Endothelial cell of umbilical vein (primary cell): ENCODE data around the gene GNPAT. TPM values are rescaled to one million over a fixed set of nuclear protein-coding genes. Genes with fewer than 3 reads are reported as not detected.

ENCODE experiments used
- BruUV-seq: library from RNA; stranded (reverse); fragments of 400-500 nt; replicated peaks from 2 replicates; lab custom pipeline; 2021; lab: Mats Ljungman, UMichigan
- CTCF ChIA-PET: fragments of 300-600, 350-600 bp; sonication (Branson Sonifier 250); formaldehyde crosslinking; loops from one replicate; lab custom pipeline; 2021; ENCODE audit warnings: antibody characterized with exemption, inconsistent platforms; lab: Charles Lee
- POLR2A ChIA-PET: fragments of 300-600, 350-600 bp; sonication (Branson Sonifier 250); formaldehyde crosslinking; loops from one replicate; lab custom pipeline; 2021; ENCODE audit warnings: antibody characterized with exemption, inconsistent platforms; lab: Charles Lee
- DNase-seq: peaks from one replicate; pipeline ENCODE4 v3.0.0-alpha.2; 2011; ENCODE audit warnings: low read depth, low spot score
- FAIRE-seq: peaks from 2 replicates; lab custom pipeline; 2011; peaks lifted over from hg19 to GRCh38; lab: Jason Lieb, UNC
- H2AFZ ChIP-seq: 2 replicates; pipeline ENCODE4 v1.6.0; 2012; ENCODE audit warnings: low read depth, low read length, control low read depth, inconsistent platforms
- H3K27ac ChIP-seq: 2 replicates; pipeline ENCODE4 v1.5.1; 2011; ENCODE audit warnings: low read depth, mild to moderate bottlenecking, control low read depth, low read length, moderate library complexity; ENCODE audit not compliant: insufficient read depth
- H3K27me3 ChIP-seq, 2 experiments: 2 replicates each; pipeline versions ENCODE4 v1.6.0 to v1.6.1; 2011; ENCODE audit warnings: low read length in 2 of 2, mixed read lengths in 1 of 2; ENCODE audit not compliant: control insufficient read depth in 2 of 2, insufficient read depth in 2 of 2
- H3K36me3 ChIP-seq, 2 experiments: 2 replicates in 1 of 2; 3 replicates in 1 of 2; pipeline ENCODE4 v1.5.1; 2011; ENCODE audit warnings: low read length in 2 of 2, mild to moderate bottlenecking in 1 of 2, moderate library complexity in 1 of 2; ENCODE audit not compliant: control insufficient read depth in 2 of 2, insufficient read depth in 2 of 2; ENCODE audit errors: extremely low read depth in 1 of 2
- H3K4me1 ChIP-seq: 3 replicates; pipeline ENCODE4 v1.5.1; 2011; ENCODE audit warnings: mild to moderate bottlenecking, low read length; ENCODE audit not compliant: control insufficient read depth, insufficient read depth; ENCODE audit errors: extremely low read depth
- H3K4me2 ChIP-seq: 2 replicates; pipeline ENCODE4 v1.6.1; 2011; ENCODE audit warnings: low read length, control low read depth, mixed read lengths; ENCODE audit not compliant: insufficient read depth
- H3K4me3 ChIP-seq, 3 experiments: fragments of 200-600 bp in 1 of 3; sonication (generic), shearing (Covaris generic) in 1 of 3; replicated peaks in 1 of 3; 2 replicates each; pipeline ENCODE4 v1.5.1; 2011 to 2016; ENCODE audit warnings: control low read depth in 3 of 3, low read length in 3 of 3, mild to moderate bottlenecking in 2 of 3, inconsistent platforms in 1 of 3, low read depth in 1 of 3, moderate library complexity in 1 of 3; ENCODE audit not compliant: insufficient read depth in 1 of 3
- H3K79me2 ChIP-seq: 2 replicates; pipeline ENCODE4 v1.6.0; 2012; ENCODE audit warnings: low read length, inconsistent platforms; ENCODE audit not compliant: control insufficient read depth, insufficient read depth
- H3K9ac ChIP-seq: replicated peaks from 2 replicates; pipeline ENCODE3; 2011; ENCODE audit warnings: low read length, control low read depth; ENCODE audit not compliant: insufficient read depth; ENCODE audit errors: extremely low read depth
- H3K9me1 ChIP-seq: replicated peaks from 3 replicates; pipeline ENCODE4 v1.6.0; 2011; ENCODE audit warnings: mild to moderate bottlenecking, low read length; ENCODE audit not compliant: control insufficient read depth, insufficient read depth; ENCODE audit errors: extremely low read depth
- H3K9me3 ChIP-seq: replicated peaks from 2 replicates; pipeline ENCODE4 v1.5.1; 2012; ENCODE audit warnings: low read length, inconsistent platforms; ENCODE audit not compliant: control insufficient read depth, insufficient read depth
- H4K20me1 ChIP-seq: replicated peaks from 2 replicates; pipeline ENCODE3; 2011; ENCODE audit warnings: mild to moderate bottlenecking, low read length; ENCODE audit not compliant: control insufficient read depth, insufficient read depth; ENCODE audit errors: extremely low read depth
- EZH2 ChIP-seq: IDR thresholded peaks from 2 replicates; pipeline ENCODE4 v1.6.1; 2012; ENCODE audit warnings: borderline replicate concordance, low read depth, mild to moderate bottlenecking, moderate library complexity, low read length, inconsistent platforms; ENCODE audit not compliant: severe bottlenecking
- FOS ChIP-seq: IDR thresholded peaks from 2 replicates; pipeline ENCODE4 v1.6.1; 2011; ENCODE audit warnings: mild to moderate bottlenecking, low read length, moderate library complexity, borderline replicate concordance; ENCODE audit not compliant: insufficient read depth
- GATA2 ChIP-seq: IDR thresholded peaks from 2 replicates; pipeline ENCODE4 v1.7.0; 2011; ENCODE audit warnings: low read depth, mild to moderate bottlenecking, moderate library complexity, mixed read lengths, low read length; ENCODE audit not compliant: insufficient read length, insufficient read depth
- JUN ChIP-seq: IDR thresholded peaks from 2 replicates; pipeline ENCODE4 v1.6.1; 2011; ENCODE audit warnings: borderline replicate concordance, low read depth; ENCODE audit not compliant: insufficient read length, insufficient read depth
- MYC ChIP-seq: IDR thresholded peaks from one replicate; pipeline ENCODE4 v1.6.1; 2011; ENCODE audit warnings: mild to moderate bottlenecking, low read depth, low read length
- POLR2A ChIP-seq: IDR thresholded peaks from 2 replicates; pipeline ENCODE4 v1.6.1; 2012; ENCODE audit warnings: low read depth, mild to moderate bottlenecking, control low read depth, low read length
- POLR2AphosphoS5 ChIP-seq: IDR thresholded peaks from 2 replicates; pipeline ENCODE4 v1.6.1; 2012; ENCODE audit warnings: low read depth, mild to moderate bottlenecking, control low read depth, low read length, moderate library complexity; ENCODE audit not compliant: insufficient read depth
- dilution Hi-C: fragments of 300-500 bp; cut with MboI; formaldehyde crosslinking; loops from one replicate; pipeline ENCODE4 v1.15.0; 2019; ENCODE audit warnings: low sequenced_read_pairs; ENCODE audit not compliant: extremely low pct_ligation_motif_present
- intact Hi-C: fragments of 100-400 bp; cut with micrococcal nuclease; formaldehyde crosslinking; loops from one replicate; pipeline ENCODE4 v1.10.0; 2022
- polyA plus RNA-seq, 4 experiments: library from polyadenylated mRNA; depleted of rRNA in 3 of 4; stranded (reverse) in 3 of 4; unstranded in 1 of 4; fragments of >200 nt; gene quantifications; 2 replicates each; pipeline versions ENCODE4 v1.2.1 to v1.2.3, GENCODE V29; 2011 to 2012; ENCODE audit warnings: missing spikeins in 1 of 4
- total RNA-seq: library from RNA; stranded (reverse); gene quantifications from 2 replicates; pipeline ENCODE4 v1.2.3, GENCODE V29; 2021
- TF ChIP-seq, protein P1 (sequence below), 2 donors: IDR thresholded peaks; 1 replicate in 1 of 2; 2 replicates in 1 of 2; pipeline ENCODE4 v1.5.1; 2011; ENCODE audit warnings: low read length in 2 of 2, mild to moderate bottlenecking in 2 of 2, moderate library complexity in 2 of 2, control low read depth in 1 of 2, inconsistent platforms in 1 of 2, low read depth in 1 of 2; ENCODE audit not compliant: insufficient read depth in 1 of 2; ENCODE audit errors: extremely low read depth in 1 of 2
- TF ChIP-seq, protein P2 (sequence below): IDR thresholded peaks from 2 replicates; pipeline ENCODE4 v1.6.1; 2011; ENCODE audit not compliant: insufficient read depth, insufficient read length

The GNPAT gene
- total and polyA plus RNA-seq, 2 donors (not counting 3 experiments of a cell fraction or from before 2014, with no cell fraction given) = 18.9 to 51.4 TPM

DNA sequence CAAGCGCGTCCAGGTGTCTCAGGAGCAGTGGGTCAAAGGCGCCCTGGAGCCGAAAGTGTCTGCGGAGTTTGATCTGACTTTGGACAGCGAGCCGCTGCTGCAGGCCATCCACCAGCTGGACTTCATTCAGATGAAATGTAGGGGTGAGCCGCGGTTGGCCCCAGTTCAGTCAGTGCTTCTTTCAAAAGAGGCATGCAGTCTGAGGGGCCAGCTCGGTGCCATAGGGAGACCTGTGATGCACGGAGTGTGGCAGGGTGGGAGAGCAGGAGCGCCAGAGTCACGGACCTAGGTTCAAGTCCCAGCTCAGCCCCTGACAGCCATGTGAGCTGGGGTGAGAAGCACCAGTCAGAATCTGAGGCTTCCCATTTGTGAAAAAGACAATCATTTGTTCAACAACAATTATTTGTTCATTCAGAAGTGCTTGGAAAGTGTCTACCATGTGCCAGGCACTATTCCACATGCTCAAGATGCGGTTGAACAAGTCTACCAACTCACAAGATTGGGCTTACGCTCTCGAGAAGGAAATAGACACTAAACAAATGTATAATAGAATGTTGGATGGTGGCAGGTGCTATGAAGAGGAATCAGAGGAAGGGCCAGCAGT lies 39.5 kb upstream of the GNPAT start:
- H3K9me3 ChIP-seq = no peaks in the 10 kb centered on the region
- no peak for DNase-seq
- H2AFZ ChIP-seq = no peak overlapping the region
- POLR2A ChIA-PET = no interaction called here
- no peaks in the 10 kb centered on the region for H3K27me3 ChIP-seq
- CTCF ChIA-PET = no interaction called here
- FAIRE-seq = no peak
- H3K4me1 ChIP-seq = no peaks in the 10 kb centered on the region
- no peak overlapping the region for H3K27ac ChIP-seq
- H3K9ac ChIP-seq = no peak overlapping the region
- H4K20me1 ChIP-seq = no peaks in the 10 kb centered on the region
- H3K4me3 ChIP-seq = no peak overlapping the region
- H3K4me2 ChIP-seq = no peak overlapping the region
- no peaks in the 10 kb centered on the region for H3K36me3 ChIP-seq
- BruUV-seq = no TSS peak
- intact Hi-C loops = no loop called here
- no peaks in the 10 kb centered on the region for H3K79me2 ChIP-seq
- dilution Hi-C loops = no loop called here
- TF ChIP-seq GATA2 (no peak), JUN (no peak), POLR2AphosphoS5 (no peak), MYC (no peak), POLR2A (no peak), FOS (no peak), EZH2 (no peak)
- TF ChIP-seq, protein P1, sequence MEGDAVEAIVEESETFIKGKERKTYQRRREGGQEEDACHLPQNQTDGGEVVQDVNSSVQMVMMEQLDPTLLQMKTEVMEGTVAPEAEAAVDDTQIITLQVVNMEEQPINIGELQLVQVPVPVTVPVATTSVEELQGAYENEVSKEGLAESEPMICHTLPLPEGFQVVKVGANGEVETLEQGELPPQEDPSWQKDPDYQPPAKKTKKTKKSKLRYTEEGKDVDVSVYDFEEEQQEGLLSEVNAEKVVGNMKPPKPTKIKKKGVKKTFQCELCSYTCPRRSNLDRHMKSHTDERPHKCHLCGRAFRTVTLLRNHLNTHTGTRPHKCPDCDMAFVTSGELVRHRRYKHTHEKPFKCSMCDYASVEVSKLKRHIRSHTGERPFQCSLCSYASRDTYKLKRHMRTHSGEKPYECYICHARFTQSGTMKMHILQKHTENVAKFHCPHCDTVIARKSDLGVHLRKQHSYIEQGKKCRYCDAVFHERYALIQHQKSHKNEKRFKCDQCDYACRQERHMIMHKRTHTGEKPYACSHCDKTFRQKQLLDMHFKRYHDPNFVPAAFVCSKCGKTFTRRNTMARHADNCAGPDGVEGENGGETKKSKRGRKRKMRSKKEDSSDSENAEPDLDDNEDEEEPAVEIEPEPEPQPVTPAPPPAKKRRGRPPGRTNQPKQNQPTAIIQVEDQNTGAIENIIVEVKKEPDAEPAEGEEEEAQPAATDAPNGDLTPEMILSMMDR (IDR thresholded peaks at IDR 0.05; ENCODE audit: extremely low read depth in 1 of 2, insufficient read depth in 1 of 2, low read depth in 1 of 2, low read length in 2 of 2) = no peak
- TF ChIP-seq, protein P2, sequence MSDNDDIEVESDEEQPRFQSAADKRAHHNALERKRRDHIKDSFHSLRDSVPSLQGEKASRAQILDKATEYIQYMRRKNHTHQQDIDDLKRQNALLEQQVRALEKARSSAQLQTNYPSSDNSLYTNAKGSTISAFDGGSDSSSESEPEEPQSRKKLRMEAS = no peak
- no peaks in the 10 kb centered on the region for H3K9me1 ChIP-seq
